GM21786 (cell line): ENCODE results near the gene TAF1B.

Experiments used
- ATAC-seq: cut with Tn5 transposase; IDR thresholded peaks from one replicate; pipeline ENCODE4 v1.9.1; 2021; ENCODE audit not compliant: unreplicated experiment

The TAF1B gene

GRCh38 chr2:9937968-9938367, 94.7 kb downstream of the TAF1B start:
- no peak for ATAC-seq

- ATAC-seq, result no peak
These were observed 96.6 kb downstream of the TAF1B start for GRCh38 chr2:9939587-9940485.

DNA sequence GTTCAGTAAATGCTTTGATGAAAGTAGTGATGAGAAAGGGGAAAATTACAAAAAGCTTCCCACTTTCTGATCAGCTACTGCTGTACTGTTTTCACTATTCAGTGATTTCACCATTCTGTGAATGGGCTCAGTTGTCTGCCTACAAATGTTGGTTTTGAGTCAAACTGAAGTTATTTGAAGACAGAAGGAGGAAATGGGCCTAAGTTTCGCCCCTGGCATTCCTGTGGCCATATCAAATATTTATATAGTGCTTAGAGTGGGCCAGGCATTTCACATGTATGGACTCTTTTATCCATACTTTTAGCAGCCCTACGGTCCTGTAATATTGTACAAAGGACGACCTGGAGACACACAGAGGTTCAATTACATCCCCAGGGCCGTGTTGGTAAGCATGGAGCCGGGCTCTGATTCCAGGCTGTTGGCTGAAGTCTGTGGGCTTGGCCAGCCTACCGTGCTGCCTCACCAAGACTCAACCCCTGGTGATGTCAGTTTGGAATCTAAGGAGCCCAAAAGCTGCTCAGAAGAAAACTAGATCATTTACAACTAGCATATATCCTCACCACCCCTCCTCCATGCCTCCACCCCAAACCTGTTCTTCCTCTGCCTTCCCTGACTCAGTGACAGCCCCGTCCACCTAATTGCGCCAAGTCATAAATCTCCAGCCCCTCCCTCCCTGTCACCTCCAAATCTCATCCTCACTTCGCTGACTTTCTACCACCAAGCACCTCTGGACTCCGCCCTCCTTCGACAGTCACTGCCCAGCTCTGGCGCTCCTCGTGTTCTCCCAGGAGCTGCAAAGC, 98.1 kb downstream of the TAF1B start:
- ATAC-seq, result no peak

DNA sequence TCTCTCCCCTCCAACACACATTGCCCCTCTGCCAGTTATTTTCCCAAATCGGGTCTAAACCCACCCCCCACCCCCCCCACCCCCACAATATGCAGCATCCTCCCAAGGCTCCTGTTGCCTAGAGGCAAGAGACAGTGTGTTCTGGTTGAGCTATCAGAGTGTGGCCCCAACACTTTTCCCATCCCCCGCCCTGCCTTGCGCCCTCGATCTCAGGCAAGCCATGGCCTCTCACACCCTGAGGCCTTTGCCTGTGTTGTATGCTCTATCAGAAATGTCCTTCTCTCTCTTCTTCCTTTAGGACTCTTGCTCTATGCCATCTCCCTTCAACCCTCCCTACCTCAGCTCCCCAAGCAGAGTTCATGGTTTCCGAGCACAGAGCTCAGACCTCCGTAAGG, 98.7 kb downstream of the TAF1B start:
- no peak for ATAC-seq

DNA sequence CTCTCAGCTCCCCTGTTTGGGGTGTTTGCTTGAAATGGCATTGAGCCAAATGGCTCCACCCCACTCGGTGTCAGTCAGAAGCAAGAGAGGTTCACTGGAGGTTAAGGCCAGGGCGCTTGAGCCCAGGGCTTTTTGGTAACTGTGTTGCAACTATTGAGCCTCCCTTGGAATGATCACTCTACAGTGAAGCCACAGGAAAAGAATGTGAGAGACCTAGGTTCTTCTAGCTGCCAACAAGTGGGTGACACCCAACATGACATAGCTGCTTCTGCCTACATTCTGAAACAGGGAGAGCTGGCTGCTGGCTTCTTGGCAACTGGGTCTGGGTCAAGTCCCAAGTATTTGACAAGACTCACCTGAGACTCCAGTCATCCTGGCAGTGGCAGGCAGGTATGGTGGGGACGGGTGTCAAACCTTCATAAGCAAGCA, 101.1 kb downstream of the TAF1B start:
- ATAC-seq, result no peak

DNA sequence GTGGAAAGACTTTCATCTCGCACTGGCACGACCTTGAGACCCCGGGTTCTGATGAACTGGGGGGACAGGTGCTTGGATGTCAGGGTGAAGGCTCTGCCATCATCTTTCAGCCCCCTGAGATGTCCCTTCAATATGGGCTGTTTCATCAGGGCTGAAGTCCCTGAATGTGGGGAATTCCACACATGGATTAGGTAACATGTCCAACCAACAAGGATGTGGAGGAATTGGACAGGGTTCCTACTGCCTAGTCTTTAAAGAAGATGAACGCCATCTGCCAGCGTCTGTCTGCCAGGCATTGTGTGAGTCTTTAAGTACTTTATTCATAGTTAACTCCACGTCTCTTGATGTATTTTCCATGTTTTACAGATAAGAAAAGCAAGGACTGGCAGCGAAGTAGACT, 102.3 kb downstream of the TAF1B start:
- no peak for ATAC-seq

GRCh38 chr2:9946076-9946475, 102.8 kb downstream of the TAF1B start:
- no peak for ATAC-seq

DNA sequence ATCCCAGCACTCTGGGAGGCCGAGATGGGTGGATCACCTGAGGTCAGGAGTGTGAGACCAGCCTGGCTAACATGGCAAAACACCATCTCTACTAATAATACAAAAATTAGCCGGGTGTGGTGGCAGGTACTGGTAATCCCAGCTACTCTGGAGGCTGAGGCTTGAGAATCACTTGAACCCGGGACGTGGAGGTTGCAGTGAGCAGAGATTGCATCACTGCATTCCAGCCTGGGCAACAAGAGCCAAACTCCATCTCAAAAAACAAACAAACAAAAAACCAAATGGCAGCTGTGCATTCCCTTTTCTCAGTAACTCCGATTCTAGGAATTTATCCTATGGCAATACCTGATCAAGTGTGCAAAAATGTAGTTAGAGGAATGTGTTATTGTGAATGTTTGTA, 103.5 kb downstream of the TAF1B start:
- ATAC-seq, result no peak

DNA sequence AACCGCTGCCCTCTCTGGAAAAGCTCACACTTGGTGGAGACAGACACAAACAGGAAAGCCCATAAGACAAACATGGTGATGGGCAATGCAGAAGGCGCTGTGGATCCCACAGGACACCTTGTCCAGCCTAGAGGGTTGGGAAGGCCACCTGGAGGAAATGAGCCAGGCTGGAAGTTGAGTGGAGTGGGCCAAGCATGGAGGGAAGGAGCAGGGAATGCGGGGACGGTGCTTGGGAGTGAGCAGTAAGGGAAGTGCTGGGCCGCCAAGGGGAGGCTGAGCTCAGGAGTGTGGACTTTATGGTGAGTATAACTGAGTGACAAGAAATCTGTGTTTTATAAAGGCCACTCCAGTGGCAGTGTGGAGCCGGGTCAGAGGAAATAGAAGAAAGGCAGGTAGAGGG, 105.4 kb downstream of the TAF1B start:
- no peak for ATAC-seq

GRCh38 chr2:9949239-9949991, 106.1 kb downstream of the TAF1B start:
- ATAC-seq, result no peak

- ATAC-seq, result no peak
These were observed 106.8 kb downstream of the TAF1B start for GRCh38 chr2:9949992-9950520.

DNA sequence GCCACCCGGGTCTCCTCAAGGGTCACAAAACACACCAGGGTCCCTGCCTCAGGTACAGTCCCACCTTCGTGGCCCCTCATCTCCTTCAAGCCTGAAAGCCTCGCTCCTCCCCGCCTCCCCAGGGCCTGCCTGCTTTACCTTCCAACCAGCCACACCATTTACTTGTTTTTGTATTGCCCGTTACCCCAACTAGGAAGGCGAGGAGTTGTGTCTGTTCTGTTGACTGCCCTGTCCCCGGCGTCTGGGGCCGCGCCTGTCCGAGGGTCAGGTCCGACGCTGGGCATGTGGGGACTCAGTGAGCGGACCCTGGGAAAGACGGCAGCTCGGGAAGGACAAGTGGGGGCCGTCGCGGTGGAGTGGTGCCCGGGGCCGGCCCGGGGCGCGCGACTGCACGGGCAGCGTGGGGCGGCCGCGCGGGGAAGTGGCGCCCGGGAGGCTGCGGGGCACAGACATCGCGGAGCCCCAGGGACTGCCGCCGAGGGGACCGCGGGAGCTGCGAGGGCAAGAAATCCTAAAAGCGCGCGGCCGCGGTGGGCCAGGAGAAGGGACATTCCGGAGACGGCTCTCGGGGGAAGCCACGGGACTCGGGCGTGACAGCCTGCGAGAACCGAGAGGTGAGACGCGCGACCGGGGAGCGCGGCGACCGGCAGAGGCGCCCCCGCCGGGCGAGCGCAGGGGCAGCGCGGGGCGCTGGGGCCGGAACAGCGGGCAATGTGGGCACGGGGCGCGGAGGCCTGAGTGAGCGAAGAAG, 107.4 kb downstream of the TAF1B start:
- peak; percentile 27 for ATAC-seq

DNA sequence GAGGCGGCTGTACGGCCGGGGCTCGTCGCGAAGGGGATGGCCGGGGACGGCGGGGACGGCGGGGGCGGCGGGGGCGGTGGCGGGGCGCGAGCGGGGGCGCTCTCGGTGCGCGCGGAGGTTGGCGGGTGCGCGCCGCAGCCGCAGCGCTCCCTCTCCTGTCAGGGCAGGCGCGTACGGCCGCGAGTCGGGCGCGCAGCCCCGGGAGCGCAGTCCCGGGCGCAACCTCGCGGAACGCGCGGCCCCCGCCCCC, 107.9 kb downstream of the TAF1B start:
- ATAC-seq, result no peak

- ATAC-seq, result peak; percentile 95
These were observed 108.4 kb downstream of the TAF1B start, which contains the start of gene GRHL1 for GRCh38 chr2:9951522-9952285. Gene GRHL1 (plus strand): TSS chr2:9951693. CDS start chr2:9951834, 141 bp downstream.

DNA sequence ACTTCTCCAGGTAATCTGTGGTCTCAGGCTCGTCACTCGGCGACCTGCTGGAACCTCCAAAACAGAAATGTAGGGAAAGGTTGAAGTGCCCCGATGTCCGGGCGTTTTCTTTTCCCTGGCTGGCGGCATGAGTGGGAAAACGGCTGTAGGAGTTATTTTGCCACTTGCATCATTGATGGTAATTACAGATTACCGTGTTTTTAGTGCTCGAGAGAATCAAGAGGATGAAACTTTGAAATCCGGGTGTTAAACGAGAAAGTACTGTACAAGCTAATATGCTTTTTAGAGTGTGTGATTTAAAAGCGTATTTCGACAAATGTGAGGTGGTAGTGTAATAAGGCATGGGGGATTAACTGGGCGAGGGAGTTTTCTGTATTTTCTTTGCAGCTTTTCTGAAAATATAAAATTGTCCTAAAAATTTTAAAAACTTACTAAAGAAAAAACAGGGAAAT, 109.0 kb downstream of the TAF1B start:
- no peak for ATAC-seq

GRCh38 chr2:9952856-9953503, 109.7 kb downstream of the TAF1B start:
- ATAC-seq, result no peak

DNA sequence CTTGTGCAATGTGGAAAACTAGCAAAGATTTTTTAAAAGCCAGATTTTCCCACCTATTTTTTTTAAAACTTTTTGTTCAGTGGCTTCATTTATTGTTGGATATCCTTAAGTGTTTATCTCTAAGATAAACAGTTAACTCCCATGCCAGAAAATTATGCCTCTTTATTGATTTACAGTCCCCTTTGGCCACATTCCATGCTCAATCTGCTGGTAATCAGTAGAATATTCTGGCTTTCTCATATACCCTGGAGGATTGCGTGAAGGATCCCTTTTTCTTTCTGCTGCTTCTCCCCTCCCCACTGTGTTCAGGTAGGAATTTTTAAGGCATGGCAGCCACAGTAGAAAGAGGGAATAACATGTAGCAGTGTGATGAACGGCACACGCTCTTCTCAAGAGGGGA, 110.9 kb downstream of the TAF1B start:
- no peak for ATAC-seq

- no peak for ATAC-seq
These were observed 114.8 kb downstream of the TAF1B start for GRCh38 chr2:9958057-9958456.

- no peak for ATAC-seq
These were observed 116.0 kb downstream of the TAF1B start for GRCh38 chr2:9959262-9959661.
